Ishikawa (cell line): ENCODE results near the gene KDELR1.

Source experiments
- CEBPB ChIP-seq: IDR thresholded peaks from 2 replicates; pipeline ENCODE4 v1.6.1; 2012
- CREB1 ChIP-seq: IDR thresholded peaks from 2 replicates; pipeline ENCODE4 v1.6.1; 2012; ENCODE audit warnings: low read depth
- EGR1 ChIP-seq: IDR thresholded peaks from 2 replicates; pipeline ENCODE4 v1.6.1; 2012
- EP300 ChIP-seq: IDR thresholded peaks from 2 replicates; pipeline ENCODE4 v1.6.1; 2012; ENCODE audit warnings: borderline replicate concordance
- FOXM1 ChIP-seq: IDR thresholded peaks from 2 replicates; pipeline ENCODE4 v1.6.1; 2012; ENCODE audit warnings: low read depth, borderline replicate concordance
- NFIC ChIP-seq: IDR thresholded peaks from 2 replicates; pipeline ENCODE4 v1.6.1; 2012
- RAD21 ChIP-seq: IDR thresholded peaks from 2 replicates; pipeline ENCODE4 v1.6.1; 2012; ENCODE audit warnings: low read depth
- TAF1 ChIP-seq: IDR thresholded peaks from 2 replicates; pipeline ENCODE4 v1.6.1; 2012; ENCODE audit warnings: low read depth, mild to moderate bottlenecking
- TCF12 ChIP-seq: IDR thresholded peaks from 2 replicates; pipeline ENCODE4 v1.6.1; 2012; ENCODE audit warnings: low read depth
- TEAD4 ChIP-seq: IDR thresholded peaks from 2 replicates; pipeline ENCODE4 v1.6.1; 2012
- YY1 ChIP-seq: IDR thresholded peaks from 2 replicates; pipeline ENCODE4 v1.6.1; 2012; ENCODE audit warnings: low read depth
- ZBTB7A ChIP-seq: IDR thresholded peaks from 2 replicates; pipeline ENCODE4 v1.6.1; 2012; ENCODE audit warnings: low read depth
- TF ChIP-seq, protein P1 (sequence below): IDR thresholded peaks from 2 replicates; pipeline ENCODE4 v1.6.1; 2012
- TF ChIP-seq, protein P2 (sequence below): IDR thresholded peaks from 2 replicates; pipeline ENCODE4 v1.6.1; 2012; ENCODE audit warnings: low read depth, mild to moderate bottlenecking
- TF ChIP-seq, protein P3 (sequence below): IDR thresholded peaks from 2 replicates; pipeline ENCODE4 v1.6.1; 2012

The KDELR1 gene

DNA sequence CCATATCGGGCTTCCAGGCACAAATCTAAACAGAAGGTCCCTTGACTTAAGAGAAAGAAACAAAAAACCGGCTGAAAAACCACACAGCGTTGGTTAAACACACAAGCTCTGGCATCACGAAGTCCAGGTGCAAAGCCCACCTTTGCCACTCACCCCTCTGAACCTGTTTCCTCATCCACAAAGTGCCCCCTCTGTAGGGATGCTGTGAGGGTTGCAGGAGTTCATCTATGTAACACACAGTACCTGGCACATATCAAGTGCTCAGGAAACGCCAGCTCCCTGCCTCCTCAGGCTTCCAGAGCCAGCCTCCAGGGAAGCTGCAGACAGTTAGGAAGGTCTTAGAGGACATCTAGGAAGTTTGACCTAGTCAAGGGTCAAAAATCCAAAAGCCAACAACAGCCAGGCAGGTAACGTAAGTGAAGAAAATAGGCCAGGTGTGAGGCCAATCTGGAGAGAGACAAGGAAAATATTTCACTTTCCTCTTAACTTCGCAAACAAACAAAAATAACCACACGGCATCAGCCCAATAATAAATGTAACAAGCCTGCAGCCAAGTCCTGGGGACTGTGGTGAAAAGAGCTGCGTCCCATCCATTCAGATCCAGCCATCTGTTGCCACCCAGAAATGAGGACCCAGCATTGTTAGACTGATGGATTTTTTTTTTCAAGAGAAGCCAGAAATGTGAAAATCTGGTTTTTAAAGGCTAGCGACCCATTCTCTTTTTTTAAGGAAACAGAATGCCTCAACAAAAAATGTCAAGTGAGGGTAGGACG is 10.0 kb downstream of the KDELR1 start:
- TF ChIP-seq TEAD4 (no peak), EP300 (no peak), TCF12 (no peak), TAF1 (no peak), RAD21 (no peak), YY1 (no peak), CEBPB (no peak), NFIC (no peak), EGR1 (no peak), CREB1 (no peak), ZBTB7A (no peak), FOXM1 (no peak)
- TF ChIP-seq, protein P1, sequence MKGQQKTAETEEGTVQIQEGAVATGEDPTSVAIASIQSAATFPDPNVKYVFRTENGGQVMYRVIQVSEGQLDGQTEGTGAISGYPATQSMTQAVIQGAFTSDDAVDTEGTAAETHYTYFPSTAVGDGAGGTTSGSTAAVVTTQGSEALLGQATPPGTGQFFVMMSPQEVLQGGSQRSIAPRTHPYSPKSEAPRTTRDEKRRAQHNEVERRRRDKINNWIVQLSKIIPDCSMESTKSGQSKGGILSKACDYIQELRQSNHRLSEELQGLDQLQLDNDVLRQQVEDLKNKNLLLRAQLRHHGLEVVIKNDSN = no peak
- TF ChIP-seq, protein P2, sequence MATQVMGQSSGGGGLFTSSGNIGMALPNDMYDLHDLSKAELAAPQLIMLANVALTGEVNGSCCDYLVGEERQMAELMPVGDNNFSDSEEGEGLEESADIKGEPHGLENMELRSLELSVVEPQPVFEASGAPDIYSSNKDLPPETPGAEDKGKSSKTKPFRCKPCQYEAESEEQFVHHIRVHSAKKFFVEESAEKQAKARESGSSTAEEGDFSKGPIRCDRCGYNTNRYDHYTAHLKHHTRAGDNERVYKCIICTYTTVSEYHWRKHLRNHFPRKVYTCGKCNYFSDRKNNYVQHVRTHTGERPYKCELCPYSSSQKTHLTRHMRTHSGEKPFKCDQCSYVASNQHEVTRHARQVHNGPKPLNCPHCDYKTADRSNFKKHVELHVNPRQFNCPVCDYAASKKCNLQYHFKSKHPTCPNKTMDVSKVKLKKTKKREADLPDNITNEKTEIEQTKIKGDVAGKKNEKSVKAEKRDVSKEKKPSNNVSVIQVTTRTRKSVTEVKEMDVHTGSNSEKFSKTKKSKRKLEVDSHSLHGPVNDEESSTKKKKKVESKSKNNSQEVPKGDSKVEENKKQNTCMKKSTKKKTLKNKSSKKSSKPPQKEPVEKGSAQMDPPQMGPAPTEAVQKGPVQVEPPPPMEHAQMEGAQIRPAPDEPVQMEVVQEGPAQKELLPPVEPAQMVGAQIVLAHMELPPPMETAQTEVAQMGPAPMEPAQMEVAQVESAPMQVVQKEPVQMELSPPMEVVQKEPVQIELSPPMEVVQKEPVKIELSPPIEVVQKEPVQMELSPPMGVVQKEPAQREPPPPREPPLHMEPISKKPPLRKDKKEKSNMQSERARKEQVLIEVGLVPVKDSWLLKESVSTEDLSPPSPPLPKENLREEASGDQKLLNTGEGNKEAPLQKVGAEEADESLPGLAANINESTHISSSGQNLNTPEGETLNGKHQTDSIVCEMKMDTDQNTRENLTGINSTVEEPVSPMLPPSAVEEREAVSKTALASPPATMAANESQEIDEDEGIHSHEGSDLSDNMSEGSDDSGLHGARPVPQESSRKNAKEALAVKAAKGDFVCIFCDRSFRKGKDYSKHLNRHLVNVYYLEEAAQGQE = no peak
- TF ChIP-seq, protein P3, sequence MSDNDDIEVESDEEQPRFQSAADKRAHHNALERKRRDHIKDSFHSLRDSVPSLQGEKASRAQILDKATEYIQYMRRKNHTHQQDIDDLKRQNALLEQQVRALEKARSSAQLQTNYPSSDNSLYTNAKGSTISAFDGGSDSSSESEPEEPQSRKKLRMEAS = no peak

DNA sequence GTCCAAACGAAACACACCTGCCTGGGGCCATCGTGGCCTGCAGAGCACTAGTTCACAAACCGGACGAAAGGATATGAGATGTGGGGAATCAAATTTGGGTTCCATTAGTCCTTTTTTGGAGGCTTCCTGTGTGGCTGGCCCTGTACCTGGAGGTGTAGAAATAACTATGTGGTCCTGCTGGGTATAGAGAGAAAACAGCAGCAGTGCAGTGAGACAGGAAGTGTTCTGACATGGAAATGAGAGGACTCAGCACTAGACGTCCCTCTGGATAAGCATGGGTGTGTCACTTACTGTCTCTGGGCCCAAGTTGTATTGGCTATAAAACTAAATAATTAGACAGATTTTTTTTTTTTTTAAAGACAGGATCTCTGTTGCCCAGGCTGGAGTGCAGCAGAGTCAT is 12.3 kb downstream of the KDELR1 start:
- no peak for TF ChIP-seq TCF12
- TF ChIP-seq TAF1 = no peak
- no peak for TF ChIP-seq NFIC
- TF ChIP-seq ZBTB7A = no peak
- TF ChIP-seq RAD21 = no peak
- no peak for TF ChIP-seq FOXM1
- TF ChIP-seq, protein P3 = no peak
- TF ChIP-seq, protein P2 = no peak
- TF ChIP-seq, protein P1 = no peak
- no peak for TF ChIP-seq YY1
- TF ChIP-seq EGR1 = no peak
- no peak for TF ChIP-seq TEAD4
- TF ChIP-seq CREB1 = no peak
- TF ChIP-seq EP300 = no peak
- no peak for TF ChIP-seq CEBPB

DNA sequence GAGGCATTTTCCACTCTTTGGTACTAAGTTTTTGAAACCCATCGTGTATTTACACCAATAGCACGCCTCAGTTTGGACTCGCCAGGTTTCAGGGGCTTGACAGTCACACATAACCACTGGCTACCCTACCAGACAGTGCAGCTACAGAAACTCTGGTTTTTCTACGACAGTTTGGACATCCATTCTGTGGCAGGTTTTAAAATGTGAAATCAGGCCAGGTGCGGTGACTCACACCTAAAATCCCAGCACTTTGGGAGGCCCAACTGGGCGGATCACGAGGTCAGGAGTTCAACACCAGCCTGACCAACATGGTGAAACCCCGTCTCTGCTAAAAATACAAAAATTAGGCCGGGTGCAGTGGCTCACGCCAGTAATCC is 13.2 kb downstream of the KDELR1 start:
- TF ChIP-seq FOXM1 (no peak), CEBPB (no peak), ZBTB7A (no peak), TCF12 (no peak), RAD21 (no peak)
- TF ChIP-seq, protein P2 = no peak

DNA sequence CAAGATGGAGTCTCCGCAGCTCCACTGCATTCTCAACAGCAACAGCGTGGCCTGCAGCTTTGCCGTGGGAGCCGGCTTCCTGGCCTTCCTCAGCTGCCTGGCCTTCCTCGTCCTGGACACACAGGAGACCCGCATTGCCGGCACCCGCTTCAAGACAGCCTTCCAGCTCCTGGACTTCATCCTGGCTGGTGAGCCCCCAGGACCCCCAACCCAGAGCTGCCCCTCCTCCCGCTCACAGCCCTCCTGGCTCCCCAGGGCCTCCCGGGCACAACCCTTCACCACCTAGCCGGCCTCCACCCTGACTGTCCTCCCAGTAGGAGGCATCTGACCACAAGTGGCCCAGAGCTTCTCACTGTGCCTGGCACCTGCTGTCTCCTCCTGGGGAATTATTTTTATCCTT is 17.8 kb downstream of the KDELR1 start:
- TF ChIP-seq TEAD4 (no peak), EGR1 (no peak), RAD21 (no peak), FOXM1 (no peak), EP300 (no peak)
- TF ChIP-seq, protein P1 = no peak
- TF ChIP-seq, protein P3 = no peak
